H1 (cell line): ENCODE measurements around the gene FSCB.

Experiments used
- ATF2 ChIP-seq: IDR thresholded peaks from 2 replicates; pipeline ENCODE4 v1.6.1; 2012; ENCODE audit warnings: low read length, inconsistent platforms
- CBX5 ChIP-seq: fragments of 300-800, 300-1000 bp; sonication (generic); IDR thresholded peaks from 2 replicates; pipeline ENCODE4 v1.7.1; 2016; ENCODE audit warnings: antibody characterized with exemption, low read length, low read depth
- CTCF ChIP-seq, 3 experiments: IDR thresholded peaks; 1 replicate in 2 of 3; 2 replicates in 1 of 3; pipeline versions ENCODE4 v1.5.1 to v1.6.1; 2011; ENCODE audit warnings: low read length in 3 of 3, mild to moderate bottlenecking in 3 of 3, inconsistent platforms in 2 of 3, low read depth in 1 of 3, moderate library complexity in 1 of 3; ENCODE audit not compliant: insufficient read depth in 1 of 3; ENCODE audit errors: control extremely low read depth in 1 of 3
- GTF2F1 ChIP-seq: IDR thresholded peaks from 2 replicates; pipeline ENCODE4 v1.6.1; 2012; ENCODE audit warnings: low read depth, low read length, improper control_type of control experiment, borderline replicate concordance
- JUND ChIP-seq: IDR thresholded peaks from 2 replicates; pipeline ENCODE4 v1.6.1; 2011; ENCODE audit warnings: mild to moderate bottlenecking, improper control_type of control experiment, low read length
- PHF8 ChIP-seq: fragments of 200-600 bp; sonication (generic); conservative IDR thresholded peaks from 2 replicates; pipeline ENCODE4 v1.7.1; 2012; ENCODE audit warnings: low read depth, mild to moderate bottlenecking, inconsistent platforms, low read length, moderate library complexity
- POLR2A ChIP-seq, 2 experiments: IDR thresholded peaks; 1 replicate in 1 of 2; 2 replicates in 1 of 2; pipeline ENCODE4 v1.6.1; 2011; ENCODE audit warnings: low read depth in 2 of 2, low read length in 2 of 2, mild to moderate bottlenecking in 2 of 2; ENCODE audit errors: control extremely low read depth in 1 of 2
- POLR2AphosphoS5 ChIP-seq: IDR thresholded peaks from 2 replicates; pipeline ENCODE4 v1.6.1; 2011; ENCODE audit warnings: low read depth, low read length
- SAP30 ChIP-seq: fragments of 300-600 bp; sonication (generic); IDR thresholded peaks from 2 replicates; pipeline ENCODE4 v1.7.1; 2012; ENCODE audit warnings: low read length, moderate library complexity, mild to moderate bottlenecking, inconsistent platforms; ENCODE audit not compliant: insufficient read depth, insufficient replicate concordance
- SIRT6 ChIP-seq: IDR thresholded peaks from one replicate; pipeline ENCODE4 v1.7.1; 2012; ENCODE audit warnings: low read length, inconsistent platforms
- SRF ChIP-seq: IDR thresholded peaks from 2 replicates; pipeline ENCODE4 v1.6.1; 2011; ENCODE audit warnings: mild to moderate bottlenecking, low read depth, low read length, moderate library complexity
- TEAD4 ChIP-seq: IDR thresholded peaks from 2 replicates; pipeline ENCODE4 v1.6.1; 2012; ENCODE audit warnings: low read depth, low read length, inconsistent platforms, mixed read lengths

GRCh38 chr14:44468771-44469170 is 38.3 kb downstream of the FSCB start:
- no peak for TF ChIP-seq CTCF (IDR thresholded peaks at IDR 0.05; ENCODE audit: control extremely low read depth in 1 of 3, insufficient read depth in 1 of 3, low read depth in 1 of 3, low read length in 3 of 3)
- no peak for TF ChIP-seq ATF2
- no peak for TF ChIP-seq PHF8
- TF ChIP-seq SIRT6 = no peak
- TF ChIP-seq POLR2A (IDR thresholded peaks at IDR 0.05; ENCODE audit: control extremely low read depth in 1 of 2, low read depth in 2 of 2, low read length in 2 of 2) = no peak
- TF ChIP-seq SAP30 = no peak
- TF ChIP-seq GTF2F1 = no peak
- TF ChIP-seq POLR2AphosphoS5 = no peak
- TF ChIP-seq TEAD4 = no peak
- TF ChIP-seq JUND = no peak
- no peak for TF ChIP-seq CBX5
- TF ChIP-seq SRF = no peak
